HUES6 (cell line): Measurements from ENCODE around the gene SULT1A2.
"Not testable (repeated sequence)": the region's sequence is repeated elsewhere in the genome, so short reads cannot be mapped to it uniquely, and the experiment has no call there.

Experiments
- H3K27ac ChIP-seq: 2 replicates; pipeline ENCODE4 v1.7.0; 2013; ENCODE audit warnings: low read depth, mild to moderate bottlenecking, low read length, inconsistent platforms
- H3K27me3 ChIP-seq: 2 replicates; pipeline ENCODE4 v1.6.1; 2013; ENCODE audit warnings: low read length; ENCODE audit not compliant: control insufficient read depth, insufficient read depth
- H3K36me3 ChIP-seq: 2 replicates; pipeline ENCODE4 v1.6.1; 2013; ENCODE audit warnings: low read length; ENCODE audit not compliant: control insufficient read depth, insufficient read depth
- H3K4me1 ChIP-seq: 2 replicates; pipeline ENCODE4 v1.6.1; 2013; ENCODE audit warnings: low read length; ENCODE audit not compliant: control insufficient read depth, insufficient read depth
- H3K4me3 ChIP-seq: 2 replicates; pipeline ENCODE4 v1.5.1; 2013; ENCODE audit warnings: low read depth, low read length
- H3K9ac ChIP-seq: one replicate; pipeline ENCODE4 v1.6.1; 2013; ENCODE audit warnings: mild to moderate bottlenecking, low read length
- H3K9me3 ChIP-seq: 2 replicates; pipeline ENCODE4 v1.6.1; 2013; ENCODE audit warnings: low read depth, low read length; ENCODE audit not compliant: control insufficient read depth, insufficient read depth

The SULT1A2 gene

GRCh38 chr16:28567292-28567691, 29.6 kb downstream of the SULT1A2 start:
- Histone ChIP-seq H3K36me3 (no peaks in the 10 kb centered on the region), H3K4me1 (no peaks in the 10 kb centered on the region), H3K9me3 (peaks cover 12% of the 10 kb centered on the region), H3K9ac (no peak overlapping the region), H3K4me3 (no peak overlapping the region), H3K27ac (no peak overlapping the region), H3K27me3 (no peaks in the 10 kb centered on the region)

DNA sequence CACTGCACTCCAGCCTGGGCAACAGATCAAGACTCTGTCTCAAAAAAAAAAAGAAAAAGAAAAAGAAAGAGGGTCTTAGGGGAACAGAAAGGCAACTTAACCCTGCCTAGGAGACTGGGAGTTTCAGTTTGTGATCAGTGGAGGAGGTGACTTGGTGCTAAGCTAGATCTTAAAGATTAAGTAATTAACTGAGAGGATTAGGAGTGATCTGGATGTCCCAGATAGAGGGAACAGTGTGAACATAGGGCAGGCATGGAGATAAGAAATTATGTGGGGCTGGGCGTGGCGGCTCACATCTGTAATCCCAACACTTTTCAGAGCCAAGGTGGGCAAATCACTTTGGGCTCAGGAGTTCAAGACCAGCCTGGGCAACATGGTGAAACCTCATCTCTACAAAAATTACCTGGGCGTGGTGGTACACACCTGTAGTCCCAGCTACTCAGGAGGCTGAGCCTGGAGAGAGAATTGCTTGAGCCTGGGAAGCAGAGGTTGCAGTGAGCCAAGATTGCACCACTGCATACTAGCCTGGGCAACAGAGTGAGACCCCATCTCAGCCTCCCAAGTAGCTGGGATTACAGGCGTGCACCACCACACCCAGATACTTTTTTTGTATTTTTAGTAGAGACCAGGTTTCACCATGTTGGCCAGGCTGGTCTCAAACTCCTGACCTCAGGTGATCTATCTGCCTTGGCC, 30.5 kb downstream of the SULT1A2 start:
- not testable (repeated sequence) for H3K36me3 ChIP-seq, H3K9ac ChIP-seq, H3K4me3 ChIP-seq, H3K4me1 ChIP-seq, H3K27me3 ChIP-seq, H3K27ac ChIP-seq
- H3K9me3 ChIP-seq, result peaks cover 12% of the 10 kb centered on the region

DNA sequence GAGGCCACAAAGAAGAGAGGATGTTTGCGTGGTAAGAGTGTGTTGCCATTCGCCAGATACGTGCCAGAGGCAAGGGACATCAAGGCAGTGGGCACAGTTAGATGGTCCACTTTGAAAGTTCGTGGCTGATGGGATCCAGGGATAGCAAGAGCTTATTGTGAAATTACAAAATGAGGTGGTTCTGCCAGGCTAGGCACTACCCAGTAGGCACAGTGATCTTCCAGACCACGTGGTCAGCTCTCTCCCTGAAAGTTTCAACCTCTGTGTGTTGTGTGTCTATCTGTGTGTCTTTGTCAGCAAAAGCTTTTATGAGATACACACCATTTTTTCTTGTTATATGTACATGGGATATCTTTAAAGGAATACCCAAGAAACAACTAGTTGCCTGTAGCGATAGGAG, 33.6 kb downstream of the SULT1A2 start:
- peaks cover 12% of the 10 kb centered on the region for H3K9me3 ChIP-seq
- no peak overlapping the region for H3K27ac ChIP-seq
- peaks cover 3% of the 10 kb centered on the region; the same call in 1 of the 2 replicates for H3K36me3 ChIP-seq
- H3K9ac ChIP-seq, result no peak overlapping the region
- H3K4me1 ChIP-seq, result no peaks in the 10 kb centered on the region; the same call in 1 of the 2 replicates
- H3K4me3 ChIP-seq, result no peak overlapping the region
- H3K27me3 ChIP-seq, result no peaks in the 10 kb centered on the region

DNA sequence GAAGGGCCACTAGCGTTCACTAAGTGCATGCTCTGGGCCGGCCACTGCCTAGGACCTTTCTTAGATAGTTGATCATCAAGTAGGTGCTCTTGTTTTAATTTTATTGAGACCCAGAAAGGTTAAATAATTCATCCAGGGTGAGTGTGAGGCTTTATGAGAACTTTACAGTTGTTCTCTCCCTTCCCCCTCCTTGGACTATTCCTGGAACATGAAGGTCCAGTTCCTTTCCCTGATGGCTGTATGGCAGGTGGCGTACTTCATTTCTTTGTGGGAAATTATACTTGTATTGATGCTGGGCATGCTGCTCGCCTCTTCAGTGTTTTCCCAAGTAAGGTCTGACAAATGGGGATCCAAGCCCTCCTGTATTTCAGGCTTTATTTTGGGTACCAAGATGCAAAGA, 34.7 kb downstream of the SULT1A2 start:
- Histone ChIP-seq H3K36me3 (peaks cover 7% of the 10 kb centered on the region; the same call in 1 of the 2 replicates), H3K4me1 (no peaks in the 10 kb centered on the region; the same call in 1 of the 2 replicates)

DNA sequence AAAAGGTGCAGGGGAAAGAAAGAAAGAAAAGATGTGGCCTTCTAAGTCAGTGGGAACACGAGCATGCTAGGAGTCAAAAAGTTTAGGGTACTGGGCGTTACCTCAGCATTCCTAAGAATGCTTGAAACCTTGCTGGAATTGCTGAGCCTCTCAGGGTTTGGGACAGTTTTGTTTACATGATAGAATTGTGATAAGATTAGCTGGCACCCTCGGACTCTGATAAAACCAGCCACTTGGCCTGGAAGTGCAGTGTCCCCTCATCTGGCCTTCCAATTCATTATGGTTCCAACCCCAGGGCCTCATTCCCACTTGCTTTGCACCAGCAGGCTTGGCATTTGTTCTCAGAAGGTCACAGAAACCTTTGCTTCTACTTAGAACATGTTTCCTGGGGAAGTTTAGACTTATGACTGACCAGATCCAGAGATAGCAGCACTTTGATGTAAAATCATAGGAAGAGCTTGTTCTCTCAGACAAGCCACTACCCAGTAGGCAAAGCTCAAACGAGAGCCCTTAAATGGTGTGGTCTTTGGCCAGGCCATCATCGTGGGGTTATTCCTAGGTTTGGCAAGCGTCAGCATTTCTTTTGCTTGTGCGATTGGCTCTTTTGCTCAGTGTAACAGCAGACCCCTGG, 35.2 kb downstream of the SULT1A2 start:
- Histone ChIP-seq H3K4me1 (no peaks in the 10 kb centered on the region; the same call in 1 of the 2 replicates), H3K27ac (no peak overlapping the region), H3K27me3 (no peaks in the 10 kb centered on the region), H3K9ac (no peak overlapping the region), H3K36me3 (peaks cover 7% of the 10 kb centered on the region; the same call in 1 of the 2 replicates), H3K4me3 (no peak overlapping the region), H3K9me3 (peaks cover 2% of the 10 kb centered on the region)

More for the DNA sequence above, 34.7 kb downstream of the SULT1A2 start:
- Histone ChIP-seq H3K27ac (no peak overlapping the region), H3K4me3 (no peak overlapping the region), H3K9ac (no peak overlapping the region), H3K27me3 (no peaks in the 10 kb centered on the region), H3K9me3 (peaks cover 6% of the 10 kb centered on the region)

- H3K4me3 ChIP-seq, result no peak overlapping the region
- no peak overlapping the region for H3K9ac ChIP-seq
- no peaks in the 10 kb centered on the region for H3K27me3 ChIP-seq
- no peaks in the 10 kb centered on the region for H3K9me3 ChIP-seq
- no peak overlapping the region for H3K27ac ChIP-seq
- peaks cover 7% of the 10 kb centered on the region; the same call in 1 of the 2 replicates for H3K36me3 ChIP-seq
- H3K4me1 ChIP-seq, result peaks cover 4% of the 10 kb centered on the region; the same call in 1 of the 2 replicates
These were observed 38.4 kb downstream of the SULT1A2 start for GRCh38 chr16:28558456-28558855.

GRCh38 chr16:28556914-28557320, 39.9 kb downstream of the SULT1A2 start:
- Histone ChIP-seq H3K4me3 (no peak overlapping the region), H3K27ac (no peak overlapping the region), H3K9ac (no peak overlapping the region), H3K27me3 (no peaks in the 10 kb centered on the region), H3K36me3 (peaks cover 7% of the 10 kb centered on the region; the same call in 1 of the 2 replicates), H3K9me3 (no peaks in the 10 kb centered on the region), H3K4me1 (peaks cover 4% of the 10 kb centered on the region; the same call in 1 of the 2 replicates)

DNA sequence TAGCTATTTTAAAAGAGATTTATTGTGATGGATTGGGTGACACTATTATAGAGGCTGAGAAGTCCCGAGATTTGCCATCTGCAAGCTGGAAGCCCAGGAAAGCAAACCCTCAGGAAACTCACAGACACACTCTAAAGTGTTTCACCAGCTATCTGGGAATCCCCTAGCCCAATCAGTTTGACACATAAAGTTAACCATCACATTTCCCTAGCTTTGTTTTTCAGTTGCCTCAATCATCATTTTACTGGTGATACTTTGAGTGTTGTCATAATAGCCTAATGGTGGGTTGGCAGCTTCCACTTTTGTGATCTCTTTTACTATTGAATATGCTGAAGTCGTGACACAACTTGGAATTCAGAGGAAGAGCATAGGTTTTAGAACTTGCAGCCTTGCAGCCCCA, 41.3 kb downstream of the SULT1A2 start:
- no peaks in the 10 kb centered on the region for H3K9me3 ChIP-seq

GRCh38 chr16:28554634-28555423, 42.0 kb downstream of the SULT1A2 start:
- H3K27ac ChIP-seq, result no peak overlapping the region
- no peaks in the 10 kb centered on the region for H3K27me3 ChIP-seq
- H3K9ac ChIP-seq, result no peak overlapping the region
- no peaks in the 10 kb centered on the region for H3K9me3 ChIP-seq
- H3K36me3 ChIP-seq, result peaks cover 6% of the 10 kb centered on the region; the same call in 1 of the 2 replicates
- peak overlapping the region; percentile 47 for H3K4me3 ChIP-seq
- peaks cover 4% of the 10 kb centered on the region; the same call in 1 of the 2 replicates for H3K4me1 ChIP-seq

More for the DNA sequence above, 41.3 kb downstream of the SULT1A2 start:
- Histone ChIP-seq H3K4me1 (peaks cover 4% of the 10 kb centered on the region; the same call in 1 of the 2 replicates), H3K36me3 (peaks cover 7% of the 10 kb centered on the region; the same call in 1 of the 2 replicates), H3K27ac (no peak overlapping the region), H3K9ac (no peak overlapping the region), H3K4me3 (no peak overlapping the region), H3K27me3 (no peaks in the 10 kb centered on the region)

DNA sequence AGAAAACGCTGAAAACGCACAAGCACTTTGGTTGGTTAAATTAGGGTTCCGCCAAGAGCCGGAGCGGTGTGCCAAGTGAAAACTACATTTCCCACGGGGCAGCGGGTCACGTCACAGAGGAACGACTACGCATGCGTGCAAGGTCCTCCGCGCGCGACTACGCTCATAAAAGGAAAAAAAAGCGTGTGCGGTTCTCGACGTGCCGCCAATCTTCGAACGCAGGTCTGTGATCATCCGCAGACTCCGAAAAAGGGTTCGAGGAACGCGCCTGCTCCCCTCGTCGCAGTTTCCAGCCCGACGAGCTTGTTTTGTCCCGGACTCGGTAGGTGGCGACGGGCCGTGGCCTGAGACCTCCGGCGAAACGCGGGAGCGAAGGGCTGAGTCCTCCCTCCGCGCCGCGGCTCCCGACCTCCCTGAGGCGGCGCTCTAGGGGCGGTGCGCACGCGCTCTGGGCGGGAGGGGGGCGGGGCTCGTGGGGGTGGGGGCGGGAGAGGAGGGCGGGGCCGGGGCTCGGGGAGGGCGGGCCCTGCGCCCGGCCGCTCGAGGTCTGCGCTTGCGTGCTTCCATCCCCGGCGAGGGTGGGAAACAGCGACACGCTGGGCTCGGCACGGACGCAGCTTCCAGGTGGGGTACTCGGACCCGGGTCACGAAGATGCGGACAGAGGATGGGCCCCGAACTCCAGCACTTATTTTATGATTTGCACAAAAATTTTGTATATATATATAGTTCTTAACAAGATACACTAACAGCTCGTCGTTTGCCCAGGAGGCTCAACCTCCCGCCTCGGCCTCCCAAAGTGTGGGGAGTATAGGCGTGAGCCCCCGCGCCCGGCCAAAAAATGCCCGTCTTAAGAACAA, 42.8 kb downstream of the SULT1A2 start, which contains the start of gene SGF29:
Gene SGF29, plus strand, starts transcription at position 145 of the 858 bp plus-strand sequence. CDS start 27,150 bp downstream, outside the sequence.
- Histone ChIP-seq H3K4me1 (peaks cover 4% of the 10 kb centered on the region; the same call in 1 of the 2 replicates), H3K4me3 (peak within 1 kb of the TSS; percentile 85), H3K9me3 (no peaks in the 10 kb centered on the region), H3K36me3 (0 out of 2 replicates have a peak, but pooled peaks cover 3% of the 10 kb centered on the region), H3K27ac (peak within 1 kb of the TSS; percentile 88), H3K9ac (peak within 1 kb of the TSS; percentile 100), H3K27me3 (no peaks in the 10 kb centered on the region)
